ENCODE results near the gene MTHFD2.
A peak's percentile ranks its signal among the peaks of the same experiment; 100 is the strongest.

Gene MTHFD2

DNA sequence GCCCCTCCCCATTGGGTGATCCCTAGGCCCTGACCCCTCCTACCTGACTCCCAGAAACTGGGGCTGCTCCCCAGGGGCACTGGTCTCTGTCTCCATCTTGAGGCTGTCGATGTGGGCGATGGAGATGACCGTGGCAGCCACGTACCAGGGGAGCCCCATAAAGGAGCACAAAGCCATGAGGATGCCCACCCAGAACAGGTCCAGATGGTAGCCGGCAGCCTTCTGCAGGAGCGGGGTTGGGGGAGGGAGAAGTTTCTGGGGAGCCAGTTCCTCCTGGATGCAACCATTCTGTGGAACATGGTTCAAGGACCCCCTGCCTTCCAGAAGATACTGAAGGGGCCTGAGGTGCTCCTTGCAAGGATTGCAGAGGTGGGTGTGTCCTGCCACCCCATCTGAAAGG, 34.0 kb downstream of the MTHFD2 start:
- DNase-seq, result no peak

DNA sequence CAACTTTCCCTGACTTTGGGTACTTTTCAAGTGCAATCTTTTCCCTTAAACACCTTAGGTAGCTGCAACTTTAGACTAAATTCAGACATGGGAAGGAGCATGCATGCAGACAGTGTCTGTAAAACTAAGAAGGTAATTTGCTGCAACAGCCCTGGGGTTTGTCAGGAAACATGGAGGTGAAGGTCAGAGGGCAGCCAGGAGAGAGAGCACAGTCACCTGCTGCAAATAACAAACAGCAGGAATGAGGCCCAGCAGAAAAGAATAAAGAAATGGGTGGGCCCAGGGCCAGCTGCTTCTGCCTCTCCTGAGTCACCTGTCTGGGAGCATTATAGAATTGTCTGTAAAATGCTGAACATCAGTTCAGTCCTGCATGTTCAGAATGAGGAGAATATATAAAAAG, 35.2 kb downstream of the MTHFD2 start:
- DNase-seq, result no peak

DNA sequence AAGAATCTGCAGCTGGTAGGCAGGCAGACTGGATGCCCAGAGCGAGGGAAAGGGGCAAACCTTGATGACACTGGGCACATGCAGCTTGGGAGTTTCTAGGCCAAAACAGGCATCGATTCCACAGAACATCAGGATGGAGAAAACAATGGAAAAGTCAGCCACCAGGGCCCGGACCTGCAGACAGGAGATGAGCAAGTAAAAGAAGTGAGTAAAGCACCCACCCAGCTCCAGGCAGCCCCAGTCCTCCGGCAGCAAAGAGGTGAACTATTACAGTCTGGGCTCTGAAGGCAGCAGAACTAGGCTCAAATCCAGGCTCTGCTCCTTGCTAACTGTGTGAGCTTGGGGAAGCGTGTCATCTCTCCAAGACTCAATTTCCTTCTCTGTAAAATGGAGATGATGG, 36.6 kb downstream of the MTHFD2 start:
- DNase-seq, result no peak

DNA sequence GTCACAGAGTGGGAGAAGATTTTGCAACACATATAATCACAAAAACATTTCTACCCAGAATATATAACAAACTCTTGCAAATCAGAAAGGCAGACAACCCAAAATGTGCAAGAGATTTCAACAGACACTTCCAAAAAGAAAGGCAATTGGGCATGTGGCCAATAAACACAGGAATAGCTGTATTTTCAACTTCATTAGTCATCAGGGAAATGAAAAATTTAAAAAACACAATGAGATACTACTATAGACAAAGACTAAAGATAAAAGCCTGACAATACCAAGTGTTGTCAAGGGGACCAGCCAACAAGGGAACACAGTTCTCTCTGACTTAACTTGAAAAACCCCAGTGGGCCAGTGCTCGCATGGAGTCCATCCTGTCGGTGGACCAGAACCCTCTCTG, 40.5 kb downstream of the MTHFD2 start:
- peak; percentile 66 for DNase-seq

DNA sequence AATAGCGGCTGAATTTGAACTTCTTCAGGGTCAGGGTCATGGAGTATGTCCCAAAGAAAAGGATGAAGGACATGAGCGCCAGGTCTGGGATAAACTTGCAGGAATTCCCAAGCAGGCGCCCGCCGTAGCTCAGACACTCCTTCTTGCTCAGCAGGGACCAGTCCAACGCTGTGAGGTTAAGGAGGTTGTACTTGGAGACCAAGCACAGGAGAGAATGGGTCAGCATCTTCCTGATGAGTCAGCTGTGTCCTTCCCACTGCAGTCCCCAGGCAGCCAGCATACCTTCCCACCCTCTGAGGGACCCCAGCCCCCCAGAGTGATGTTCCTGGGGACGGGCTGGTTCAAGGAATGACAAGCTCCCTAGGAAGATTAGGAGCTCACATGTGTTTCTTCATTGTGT, 40.9 kb downstream of the MTHFD2 start:
- DNase-seq, result no peak

DNA sequence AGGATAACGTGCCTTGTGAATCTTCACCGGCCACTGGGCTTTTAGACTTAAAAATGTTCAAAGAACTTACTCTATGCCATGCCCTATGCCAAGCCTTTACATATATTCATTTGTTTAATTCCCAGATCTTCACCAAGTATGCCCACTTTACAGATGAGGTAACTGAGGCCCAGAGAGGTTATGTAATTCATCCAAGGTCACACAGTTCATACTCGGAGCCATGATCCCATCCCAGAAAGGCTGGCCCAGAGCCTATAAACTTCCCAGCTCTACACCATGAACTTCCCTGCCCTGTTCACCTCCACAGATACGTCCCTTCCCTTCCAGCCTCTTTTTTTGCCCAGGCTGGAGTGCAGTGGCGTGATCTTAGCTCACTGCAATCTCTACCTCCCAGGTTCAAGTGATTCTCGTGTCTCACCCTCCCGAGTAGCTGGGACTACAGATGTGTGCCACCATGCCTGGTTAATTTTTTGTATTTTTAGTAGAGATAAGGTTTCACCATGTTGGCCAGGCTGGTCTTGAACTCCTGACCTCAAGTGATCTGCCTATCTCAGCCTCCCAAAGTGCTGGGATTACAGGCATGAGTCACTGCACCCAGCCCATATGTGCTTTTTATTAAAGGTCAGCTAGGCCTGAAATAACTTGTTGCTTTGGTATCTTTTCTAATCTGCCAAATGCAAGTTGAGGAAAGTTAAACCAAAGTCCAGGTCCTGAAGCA, 44.1 kb downstream of the MTHFD2 start:
- no peak for DNase-seq

DNA sequence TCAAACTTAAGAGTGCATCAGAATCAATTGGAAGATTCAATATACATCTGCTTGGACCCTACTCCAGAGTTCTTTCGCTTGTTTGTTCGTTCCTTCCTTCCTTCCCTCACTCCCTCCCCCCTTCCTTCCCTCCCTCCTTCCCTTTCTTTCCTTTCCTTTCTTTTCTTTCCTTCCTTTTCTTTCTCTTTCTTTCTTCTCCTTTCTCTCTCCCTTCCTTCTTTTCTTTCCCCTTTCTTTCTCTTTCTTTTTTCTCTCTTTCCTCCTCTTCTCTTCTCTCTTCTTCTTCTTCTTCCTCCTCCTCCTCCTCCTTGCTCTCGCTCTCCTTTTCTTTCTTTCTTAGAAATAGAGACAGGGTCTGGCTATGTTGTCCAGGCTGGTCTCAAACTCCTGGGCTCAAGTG, 45.9 kb downstream of the MTHFD2 start:
- no peak for DNase-seq

DNA sequence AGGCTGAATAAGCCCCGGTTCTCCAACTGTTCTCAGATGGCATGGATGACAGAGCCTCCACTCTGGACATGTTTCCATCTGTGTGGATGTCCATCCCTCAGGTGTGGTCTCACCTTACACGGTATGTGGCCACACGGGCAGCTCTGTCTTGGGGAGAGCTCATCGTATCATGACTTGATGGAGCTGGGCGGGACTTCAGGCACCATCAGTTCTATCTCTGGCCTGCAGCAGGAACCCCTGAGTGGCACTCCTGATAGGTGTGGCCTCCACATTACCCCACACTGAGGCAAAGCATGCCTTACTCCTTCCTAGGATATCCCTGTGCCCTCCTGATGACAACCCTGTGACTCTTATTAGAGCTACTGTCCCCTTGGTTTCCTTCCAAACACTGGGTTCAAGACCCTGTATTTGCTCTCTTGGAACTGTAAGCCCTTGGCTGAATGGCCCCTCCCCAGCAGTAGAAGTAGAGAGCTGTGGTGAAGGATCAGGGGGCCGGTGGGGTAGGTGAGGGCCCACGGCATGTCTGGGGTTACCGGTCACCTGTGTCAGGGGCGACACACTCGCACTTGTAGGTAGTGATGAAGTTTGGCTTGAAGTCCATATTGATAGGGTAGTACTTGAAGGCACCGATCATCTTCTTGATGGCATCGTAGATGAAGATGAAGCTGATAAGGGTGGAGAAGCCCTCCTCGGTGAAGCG, 48.2 kb downstream of the MTHFD2 start:
- DNase-seq, result no peak

DNA sequence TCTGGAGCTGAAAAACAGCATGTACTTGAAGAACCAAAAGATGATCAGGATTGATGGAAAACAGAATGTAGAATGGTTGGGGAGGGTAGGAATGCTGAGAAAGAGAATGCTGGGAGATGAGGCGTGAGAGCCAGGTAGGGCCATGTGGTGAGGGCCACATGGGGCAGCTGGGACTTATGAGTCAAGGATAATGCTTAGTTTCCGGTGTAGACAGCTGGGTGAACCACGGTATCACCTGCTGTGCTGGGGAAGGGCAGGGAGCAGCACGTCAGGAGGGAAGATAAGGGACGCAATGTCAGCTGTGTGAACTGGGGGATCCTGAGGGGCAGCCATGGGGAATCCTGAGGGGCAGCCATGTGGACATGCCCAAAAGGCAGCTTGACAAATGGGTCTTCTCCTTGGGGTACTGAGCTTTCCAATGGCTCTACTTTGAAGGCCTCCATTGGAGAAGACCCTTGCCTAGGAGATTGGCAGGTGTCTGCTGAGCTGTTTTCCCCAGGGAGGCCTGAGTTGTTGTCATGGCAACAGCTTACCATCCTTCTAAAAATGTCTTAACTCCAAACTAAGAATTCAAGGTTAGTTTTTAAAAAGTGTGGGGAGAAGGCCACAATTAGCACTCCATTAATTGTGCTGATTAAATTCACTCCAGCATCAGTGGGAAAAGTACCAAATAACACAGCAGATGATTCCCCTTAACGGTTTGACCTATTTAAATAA, 51.1 kb downstream of the MTHFD2 start:
- DNase-seq, result no peak

DNA sequence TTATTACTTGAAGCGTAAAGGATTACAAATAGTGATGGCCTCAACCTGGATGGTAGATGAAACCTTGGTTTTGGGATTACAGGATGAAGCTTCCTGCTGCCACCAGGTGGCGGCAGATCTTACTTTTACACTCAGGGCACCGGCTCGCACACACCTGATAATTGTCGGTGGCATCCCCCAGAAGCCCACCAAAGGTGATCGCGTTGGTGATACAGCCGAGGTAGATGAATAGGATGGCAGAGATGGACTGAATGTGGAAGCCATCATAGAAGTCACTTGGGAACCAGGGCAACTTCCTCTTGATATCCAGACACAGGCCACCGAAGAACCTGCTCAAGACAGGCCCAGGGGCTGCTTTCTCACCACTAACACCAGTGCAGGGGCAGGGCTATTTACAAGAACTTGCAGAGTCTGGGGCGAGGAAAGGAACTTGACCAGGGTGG, 51.8 kb downstream of the MTHFD2 start:
- DNase-seq, result peak; percentile 43

DNA sequence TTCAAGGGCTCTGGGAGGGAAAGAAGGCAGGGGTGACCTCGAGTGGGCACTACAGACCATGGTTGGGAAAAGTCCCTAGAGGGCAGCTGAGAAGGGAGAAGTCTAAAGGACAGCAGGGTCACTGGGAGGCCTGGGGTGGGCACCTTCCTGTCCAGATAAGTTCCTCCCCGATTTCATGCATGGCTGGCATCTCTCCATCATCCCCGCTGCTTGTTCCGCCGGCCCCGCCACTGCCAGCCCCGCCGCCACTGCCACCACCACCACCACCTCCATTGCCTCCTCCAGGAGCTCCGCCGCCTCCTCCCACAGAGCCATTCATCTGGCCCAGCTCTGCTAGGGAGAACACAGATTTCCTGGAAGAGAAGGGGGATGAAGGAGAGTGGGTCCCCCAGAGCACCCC, 53.6 kb downstream of the MTHFD2 start:
- DNase-seq, result no peak

DNA sequence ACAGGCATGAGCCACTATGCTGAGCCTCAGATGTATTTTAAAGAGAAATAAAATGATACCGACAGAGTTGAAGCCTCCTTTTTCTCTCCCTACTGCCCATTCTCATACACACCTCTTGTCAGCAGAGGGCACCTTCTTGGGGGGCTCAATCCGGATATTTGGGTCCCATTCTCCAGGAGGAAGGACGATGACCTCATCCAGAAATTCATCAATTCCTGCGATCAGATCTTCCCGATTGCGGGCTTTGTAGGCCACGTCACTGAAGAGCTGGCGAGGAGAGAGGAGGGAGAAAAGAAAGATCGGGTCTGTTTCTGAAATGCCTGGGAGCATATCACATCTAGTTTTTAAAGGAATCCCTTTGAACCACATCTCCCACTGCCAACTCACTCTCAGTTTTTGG, 54.4 kb downstream of the MTHFD2 start:
- no peak for DNase-seq

DNA sequence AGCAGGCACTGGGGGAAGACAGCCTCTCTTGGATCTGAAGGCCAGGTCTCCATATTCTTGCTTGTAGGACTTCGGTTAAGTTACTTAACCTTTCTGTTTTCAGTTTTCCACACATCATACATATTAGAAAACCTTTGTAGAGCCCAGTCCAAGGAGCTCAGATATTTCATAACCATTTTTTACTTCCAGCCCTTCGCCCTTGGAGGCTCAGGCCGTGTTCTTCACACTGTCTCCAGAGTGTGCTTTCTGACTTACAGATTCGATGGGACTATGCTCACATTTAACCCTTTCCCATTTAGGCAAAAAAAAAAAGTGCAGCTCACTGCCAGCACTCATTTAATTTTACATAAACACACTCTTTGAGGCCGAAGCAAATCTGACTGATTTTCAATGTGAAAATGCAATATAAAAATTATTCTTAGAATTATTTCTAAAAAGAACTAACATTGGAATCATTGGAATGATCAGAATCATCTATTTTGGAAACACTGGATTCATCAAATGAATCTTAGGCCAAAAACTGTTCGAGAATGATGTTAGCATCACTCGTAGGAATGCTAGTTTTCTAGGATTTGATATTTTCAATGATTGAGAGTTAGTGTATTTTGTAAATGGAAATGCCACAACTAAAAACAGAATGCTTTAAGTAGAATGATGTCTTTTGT, 55.0 kb downstream of the MTHFD2 start:
- no peak for DNase-seq

DNA sequence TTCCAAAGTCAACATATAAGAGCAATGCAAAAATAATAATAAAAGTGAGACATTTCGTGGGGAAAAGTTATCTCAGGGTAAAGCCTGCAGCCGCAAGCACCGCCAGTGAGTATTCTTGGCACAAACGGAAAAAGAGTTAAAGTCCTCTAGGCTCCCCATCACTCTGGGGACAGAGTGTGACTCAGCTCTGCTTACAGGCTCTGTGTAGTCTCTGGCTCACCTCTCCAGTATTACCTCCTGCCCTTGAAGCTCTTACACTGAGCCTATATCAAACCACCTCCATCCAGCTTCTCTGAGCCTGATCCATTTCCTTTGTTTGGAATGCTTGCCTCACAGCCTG, 55.5 kb downstream of the MTHFD2 start:
- DNase-seq, result no peak

DNA sequence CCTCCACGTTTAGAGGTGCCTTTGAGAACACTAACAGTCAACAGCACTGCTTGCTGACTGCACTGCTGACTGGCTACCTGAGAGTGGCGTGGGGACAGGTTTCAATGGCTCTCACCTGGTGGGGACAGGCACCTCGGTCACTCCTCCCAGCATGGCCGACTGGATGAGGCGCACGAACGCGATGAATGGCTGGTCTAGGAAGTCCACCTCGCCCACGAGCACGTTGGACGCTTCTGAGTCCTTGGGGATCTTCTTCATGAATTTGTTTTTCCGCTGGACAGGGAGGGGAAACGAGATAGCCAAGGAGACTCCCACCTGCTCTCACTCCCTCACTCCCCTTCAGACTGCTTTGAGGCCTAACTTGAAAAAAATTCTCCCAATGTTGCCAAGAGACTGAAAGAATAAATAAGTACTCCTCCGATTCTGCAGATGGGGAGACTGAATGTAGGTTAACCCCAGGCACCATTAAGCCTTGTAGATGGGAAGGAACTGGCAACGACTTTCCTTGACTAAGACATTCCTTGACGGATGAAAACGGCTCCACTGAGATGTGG, 57.3 kb downstream of the MTHFD2 start:
- no peak for DNase-seq

DNA sequence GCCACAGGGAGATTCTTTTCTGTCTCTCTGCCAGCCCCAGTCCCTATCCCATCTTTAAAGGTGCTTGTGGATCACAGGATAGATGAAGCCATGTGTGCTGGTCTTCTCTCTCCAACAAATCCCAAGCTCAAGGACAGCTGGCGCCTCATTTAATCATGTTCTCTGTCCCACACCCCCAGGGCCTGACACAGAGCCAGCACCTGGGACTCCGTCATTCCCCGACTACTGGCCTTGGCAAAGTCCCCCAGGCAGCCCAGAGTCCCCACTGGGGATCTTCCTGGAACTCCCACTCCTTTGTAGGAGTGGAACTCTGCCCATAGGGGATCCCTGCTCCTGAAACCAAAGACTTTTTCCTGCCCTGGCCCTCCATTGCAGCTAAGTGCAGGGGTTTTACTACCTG, 60.8 kb downstream of the MTHFD2 start:
- DNase-seq, result no peak

DNA sequence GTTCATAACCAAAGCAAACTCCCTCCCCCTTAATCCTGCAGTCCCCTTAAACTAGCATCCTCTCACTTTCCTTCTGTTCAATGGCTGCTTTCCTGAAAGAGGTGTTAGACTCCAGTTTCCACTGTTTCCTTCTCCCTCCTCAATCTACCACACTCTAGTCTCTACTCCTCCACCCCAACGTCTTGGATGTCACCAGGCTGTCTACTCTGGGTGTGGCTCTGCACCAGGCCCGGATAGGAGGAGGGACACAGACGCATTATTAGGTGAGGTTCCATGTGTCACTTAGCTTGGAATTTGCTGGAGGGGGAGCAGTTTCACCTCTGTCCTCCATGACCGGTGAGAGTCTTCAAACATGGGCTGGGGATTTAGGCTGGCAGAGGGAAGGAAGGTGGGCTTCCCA, 61.3 kb downstream of the MTHFD2 start:
- DNase-seq, result no peak

DNA sequence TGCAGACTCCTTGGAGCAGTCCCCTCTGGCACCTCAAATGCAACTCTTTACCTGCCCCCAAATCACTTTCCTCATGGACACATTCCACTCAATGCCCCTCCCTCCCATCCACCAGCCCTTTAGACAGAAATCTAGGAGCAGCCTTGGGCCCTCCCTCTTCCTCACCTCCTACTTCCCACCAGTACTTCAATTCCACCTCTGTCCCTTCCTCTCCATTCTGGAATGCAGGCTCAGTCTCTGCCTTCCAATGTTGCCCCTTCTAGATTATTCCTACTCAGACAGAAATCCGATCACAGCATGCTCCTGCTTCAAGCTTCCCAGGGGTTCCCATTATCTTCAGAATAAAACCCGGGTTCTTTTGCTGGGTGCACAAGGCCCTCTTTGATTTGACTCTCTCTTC, 62.1 kb downstream of the MTHFD2 start:
- no peak for DNase-seq

DNA sequence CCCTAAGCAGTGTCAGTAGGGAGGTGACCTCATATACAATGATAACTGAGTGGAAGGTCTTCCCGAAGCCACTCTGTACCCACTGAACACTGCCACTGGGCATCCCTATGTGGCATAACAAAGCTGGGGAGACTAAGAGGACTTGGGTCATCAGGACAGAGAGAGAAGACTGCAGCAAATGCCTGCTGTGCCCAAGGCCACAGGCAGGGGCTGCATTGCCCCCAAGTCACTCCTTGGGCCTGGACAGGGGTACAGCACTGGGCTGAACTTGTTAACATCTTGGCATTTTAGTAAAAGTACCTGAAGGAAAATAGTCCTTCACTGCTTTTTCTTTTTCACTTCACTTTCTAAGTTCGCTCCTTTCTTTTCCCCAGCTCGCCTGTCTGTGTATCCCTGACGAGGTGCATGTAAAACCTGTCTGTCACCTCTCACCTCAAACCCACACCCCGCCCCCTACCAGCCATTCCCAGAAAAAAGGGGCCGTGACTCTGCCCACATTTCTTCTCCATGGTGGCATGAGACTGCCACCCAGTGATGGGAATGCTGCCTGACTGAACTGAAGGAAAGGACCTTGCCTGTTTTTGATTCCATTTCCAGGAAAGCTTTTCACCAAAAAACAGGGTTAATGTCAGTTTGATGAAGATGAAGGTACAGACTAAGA, 62.9 kb downstream of the MTHFD2 start:
- DNase-seq, result peak; percentile 48

DNA sequence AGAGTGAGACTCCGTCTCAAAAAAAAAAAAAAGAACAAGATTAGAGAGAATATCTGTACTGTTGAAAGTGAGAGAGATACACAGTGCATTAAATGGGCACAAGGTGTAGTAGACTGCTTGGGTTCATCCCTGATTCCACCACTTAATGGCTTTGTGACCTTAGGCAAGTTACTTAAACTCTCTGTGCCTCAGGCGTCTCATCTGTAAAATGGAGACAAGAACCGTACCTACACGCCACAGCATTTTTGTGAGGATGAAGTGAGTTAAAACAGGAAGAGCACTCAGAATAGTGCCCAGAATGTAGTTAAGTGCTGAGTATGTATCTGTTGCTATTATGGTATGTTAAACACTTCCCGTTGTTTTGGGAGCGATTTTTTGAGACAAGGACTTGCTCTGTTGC, 64.3 kb downstream of the MTHFD2 start:
- DNase-seq, result no peak

DNA sequence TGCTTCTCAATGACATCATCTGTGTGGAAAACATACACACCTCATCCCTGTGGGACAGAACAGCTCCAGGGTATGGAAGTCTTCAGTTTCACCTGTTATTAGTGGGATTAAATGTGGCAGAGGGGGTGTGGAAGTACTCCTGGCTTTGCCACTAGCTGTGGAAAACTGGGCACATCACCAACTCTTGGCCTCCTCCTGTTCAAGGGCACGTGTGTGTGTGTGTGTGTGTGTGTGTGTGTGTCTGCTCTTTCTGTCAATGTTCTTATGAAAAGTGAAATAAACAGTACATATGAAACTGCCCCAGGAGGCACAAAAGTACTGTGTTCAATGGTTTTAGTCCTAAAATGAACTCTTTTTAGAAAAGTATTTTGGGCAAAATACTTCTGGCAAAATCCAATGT, 65.9 kb downstream of the MTHFD2 start:
- no peak for DNase-seq

DNA sequence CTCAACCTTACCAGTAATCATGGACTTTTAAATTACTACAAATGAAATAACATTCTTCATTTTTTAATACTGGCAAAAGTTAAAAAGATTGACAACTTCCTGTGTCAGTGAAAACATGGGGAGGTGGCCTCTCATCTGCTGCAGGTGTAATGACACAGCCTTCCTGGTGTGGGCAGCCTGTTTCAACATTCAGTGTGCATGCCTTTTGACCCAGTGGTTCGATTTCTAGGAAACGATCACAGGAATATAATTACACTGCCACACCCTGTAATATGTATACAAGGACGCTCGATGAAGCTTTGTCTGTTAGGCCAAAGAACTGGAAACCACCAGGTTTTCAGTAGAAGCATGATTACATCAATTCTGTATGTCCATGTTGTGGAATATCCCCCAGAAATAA, 68.7 kb downstream of the MTHFD2 start:
- DNase-seq, result no peak
